Stimulated activated naive CD8-positive, alpha-beta T cell treated with anti-CD3 and anti-CD28 coated beads, Interleukin-15, Interleukin-2, amounts not matched to agents 100 ng/mL and 50 ng/mL, for 24 hours (primary cell): ENCODE measurements around the gene USP2.
"Not testable (repeated sequence)": the region's sequence is repeated elsewhere in the genome, so short reads cannot be mapped to it uniquely, and the experiment has no call there.

Source experiments
- H3K27ac Mint-ChIP-seq: one replicate; pipeline ENCODE4 v1.8.0; 2021; ENCODE audit warnings: mild to moderate bottlenecking, mixed read lengths
- H3K27me3 Mint-ChIP-seq: one replicate; pipeline ENCODE4 v1.8.0; 2021; ENCODE audit warnings: mixed read lengths
- H3K36me3 Mint-ChIP-seq: one replicate; pipeline ENCODE4 v1.8.0; 2021; ENCODE audit warnings: low read depth, mixed read lengths
- H3K4me1 Mint-ChIP-seq: one replicate; pipeline ENCODE4 v1.8.0; 2021; ENCODE audit warnings: low read depth, mixed read lengths
- H3K4me3 Mint-ChIP-seq: one replicate; pipeline ENCODE4 v1.8.0; 2021; ENCODE audit warnings: mild to moderate bottlenecking, mixed read lengths
- H3K9me3 Mint-ChIP-seq: one replicate; pipeline ENCODE4 v1.8.0; 2021; ENCODE audit warnings: mixed read lengths

USP2 gene

DNA sequence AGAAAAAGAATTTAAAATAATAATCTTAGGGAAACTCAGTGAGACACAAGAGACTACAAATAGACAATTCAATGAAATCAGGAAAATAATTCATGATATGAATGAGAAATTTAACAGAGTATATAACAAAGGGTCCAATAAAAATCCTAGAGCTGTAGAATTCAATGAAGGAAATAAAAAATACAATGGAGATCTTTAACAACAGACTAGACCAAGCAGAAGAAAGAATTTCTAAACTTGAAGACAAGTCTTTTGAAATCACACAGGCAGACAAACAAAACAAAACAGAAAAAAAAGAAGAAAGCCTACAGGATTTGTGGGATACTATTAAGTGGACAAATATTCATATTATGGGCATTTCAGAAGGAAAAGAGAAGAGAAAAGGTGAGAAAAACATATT, 16.2 kb upstream of the USP2 start:
- peaks cover 32% of the 10 kb centered on the region for H3K9me3 Mint-ChIP-seq
- no peaks in the 10 kb centered on the region for H3K4me1 Mint-ChIP-seq
- peaks cover 46% of the 10 kb centered on the region for H3K27me3 Mint-ChIP-seq
- no peak overlapping the region for H3K27ac Mint-ChIP-seq
- no peak overlapping the region for H3K4me3 Mint-ChIP-seq
- peaks cover 11% of the 10 kb centered on the region for H3K36me3 Mint-ChIP-seq

DNA sequence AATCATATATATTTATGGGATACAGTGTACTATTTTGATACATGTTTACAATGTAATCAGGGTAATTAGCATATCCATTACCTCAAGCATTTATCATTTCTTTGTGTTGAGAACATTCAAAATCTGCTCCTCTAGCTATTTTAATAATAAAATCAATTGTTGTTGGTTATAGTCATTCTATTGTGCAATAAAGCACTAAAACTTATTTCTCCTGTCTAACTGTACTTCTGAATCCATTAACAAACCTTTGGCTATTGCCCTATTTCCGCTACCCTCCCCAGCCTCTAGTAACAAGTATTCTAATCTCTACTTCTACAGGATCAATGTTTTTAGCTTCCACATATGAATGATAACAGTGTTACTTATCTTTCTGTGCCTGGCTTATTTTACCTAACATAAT, 15.3 kb upstream of the USP2 start:
- Mint-ChIP-seq H3K27ac (no peak overlapping the region), H3K9me3 (peaks cover 30% of the 10 kb centered on the region), H3K27me3 (peaks cover 44% of the 10 kb centered on the region), H3K4me1 (no peaks in the 10 kb centered on the region), H3K4me3 (no peak overlapping the region), H3K36me3 (peaks cover 11% of the 10 kb centered on the region)

DNA sequence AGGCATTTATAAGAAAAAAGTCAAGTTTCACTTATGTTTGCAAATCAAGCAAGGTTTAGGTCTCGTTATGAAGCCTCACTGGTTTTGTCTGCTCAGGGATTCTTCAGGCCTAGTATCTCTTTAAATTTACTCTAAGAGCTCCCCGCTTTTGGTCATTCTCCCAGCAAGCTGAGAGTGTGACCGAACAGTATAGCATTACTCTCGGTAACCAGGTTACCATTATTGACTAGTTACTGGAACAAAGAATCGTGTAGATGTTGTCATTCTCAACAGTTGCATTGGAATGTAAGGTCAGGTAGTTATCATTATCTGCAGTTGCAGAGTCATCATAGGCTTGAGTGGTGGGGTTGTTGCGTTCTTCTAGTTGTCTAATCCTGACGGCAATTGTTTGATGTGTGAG, 9.8 kb upstream of the USP2 start:
- Mint-ChIP-seq H3K9me3 (no peaks in the 10 kb centered on the region), H3K36me3 (no peaks in the 10 kb centered on the region), H3K4me1 (no peaks in the 10 kb centered on the region), H3K27me3 (peaks cover 17% of the 10 kb centered on the region), H3K27ac (no peak overlapping the region), H3K4me3 (no peak overlapping the region)

DNA sequence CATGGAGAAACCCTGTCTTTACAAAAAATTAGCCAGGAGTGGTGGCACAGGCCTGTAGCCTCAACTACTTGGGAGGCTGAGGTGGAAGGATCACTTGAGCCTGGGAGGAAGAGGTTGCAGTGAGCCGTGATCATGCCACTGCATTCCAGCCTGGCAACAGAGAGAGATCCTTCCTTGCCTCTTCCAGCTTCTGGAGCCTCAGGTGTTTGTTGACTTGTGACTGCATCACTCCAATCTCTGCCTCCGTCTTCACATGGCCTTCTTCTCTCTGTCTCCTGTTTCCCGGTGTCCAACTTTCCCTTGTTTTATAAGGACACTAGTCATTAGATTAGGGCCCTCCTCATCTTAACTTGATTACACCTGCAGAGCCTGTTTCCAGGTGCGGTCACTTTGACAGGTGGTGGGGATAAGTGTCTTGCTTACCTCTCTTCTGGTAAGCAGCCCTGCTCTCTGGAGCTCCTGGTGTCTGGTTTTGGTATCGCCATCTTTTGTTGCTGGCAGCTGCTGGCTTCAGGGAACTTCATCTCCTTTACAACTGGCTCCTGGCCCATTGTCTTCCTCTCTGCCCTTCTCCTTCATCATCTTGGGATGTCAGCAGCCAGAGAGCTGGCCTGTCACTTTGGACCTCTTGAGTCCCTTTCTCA, 8.2 kb upstream of the USP2 start:
- H3K27me3 Mint-ChIP-seq, result peaks cover 11% of the 10 kb centered on the region

DNA sequence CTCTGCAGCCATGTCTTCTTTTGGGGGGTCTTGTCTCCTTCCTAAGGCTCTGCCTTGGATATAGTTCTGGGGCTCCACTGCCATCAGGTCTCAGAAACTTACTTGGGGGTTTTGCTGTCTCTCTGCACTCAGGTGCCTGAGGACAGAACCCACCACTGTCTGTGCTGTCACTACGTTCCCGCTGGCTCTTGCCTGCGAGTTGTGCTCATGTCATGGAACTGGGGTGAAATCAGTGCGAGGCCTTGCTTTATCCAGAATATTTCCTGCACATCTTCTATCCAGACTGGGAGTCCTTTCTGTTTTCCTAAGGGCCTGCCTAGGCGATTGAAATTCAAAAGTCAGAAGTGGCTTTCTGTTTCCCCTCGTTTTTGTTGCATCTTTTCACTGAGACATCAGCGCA, 6.6 kb upstream of the USP2 start:
- Mint-ChIP-seq H3K27me3 (peaks cover 3% of the 10 kb centered on the region), H3K4me1 (no peaks in the 10 kb centered on the region), H3K36me3 (no peaks in the 10 kb centered on the region), H3K27ac (no peak overlapping the region), H3K9me3 (no peaks in the 10 kb centered on the region), H3K4me3 (no peak overlapping the region)

More for the DNA sequence above, 8.2 kb upstream of the USP2 start:
- Mint-ChIP-seq H3K4me3 (no peak overlapping the region), H3K9me3 (no peaks in the 10 kb centered on the region), H3K27ac (no peak overlapping the region), H3K36me3 (no peaks in the 10 kb centered on the region), H3K4me1 (no peaks in the 10 kb centered on the region)

DNA sequence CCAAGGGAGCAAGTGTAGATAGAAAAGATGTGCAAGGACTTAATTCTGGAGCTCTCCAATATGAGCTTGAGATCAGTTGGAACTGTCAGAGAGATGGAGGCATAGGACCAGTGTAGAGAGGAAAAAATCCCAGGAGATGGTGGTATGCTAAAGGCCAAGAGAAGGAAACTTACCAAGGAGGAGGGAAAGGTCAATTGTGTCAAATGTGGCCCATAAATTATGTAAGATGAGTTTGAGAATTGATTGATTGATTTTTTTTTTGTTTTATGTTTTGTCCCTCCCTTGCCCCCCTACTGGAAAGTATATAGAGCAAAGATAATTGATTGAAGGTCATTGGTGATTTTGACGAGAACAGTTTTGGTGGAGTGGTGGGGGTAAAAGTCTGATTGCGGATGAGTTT, 2.8 kb upstream of the USP2 start:
- no peaks in the 10 kb centered on the region for H3K9me3 Mint-ChIP-seq
- no peaks in the 10 kb centered on the region for H3K4me1 Mint-ChIP-seq
- no peaks in the 10 kb centered on the region for H3K27me3 Mint-ChIP-seq
- no peaks in the 10 kb centered on the region for H3K36me3 Mint-ChIP-seq
- H3K27ac Mint-ChIP-seq, result no peak overlapping the region
- no peak overlapping the region for H3K4me3 Mint-ChIP-seq

DNA sequence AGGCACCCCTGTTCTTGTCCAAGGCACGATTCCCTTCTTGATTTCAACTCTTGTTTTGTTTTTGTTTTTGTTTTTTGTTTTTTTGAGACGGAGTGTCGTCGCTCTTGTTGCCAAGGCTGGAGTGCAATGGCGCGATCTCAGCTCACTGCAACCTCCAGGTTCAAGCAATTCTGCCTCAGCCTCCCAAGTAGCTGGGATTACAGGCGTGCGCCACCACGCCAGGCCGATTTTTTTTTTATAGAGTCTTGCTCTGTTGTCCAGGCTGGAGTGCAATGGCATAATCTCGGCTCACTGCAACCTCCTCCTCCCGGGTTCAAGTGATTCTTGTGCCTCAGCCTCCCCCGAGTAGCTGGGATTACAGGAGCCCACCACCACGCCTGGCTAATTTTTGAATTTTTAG, 1.0 kb upstream of the USP2 start:
- not testable (repeated sequence) for H3K9me3 Mint-ChIP-seq, H3K27ac Mint-ChIP-seq, H3K36me3 Mint-ChIP-seq, H3K4me1 Mint-ChIP-seq, H3K4me3 Mint-ChIP-seq, H3K27me3 Mint-ChIP-seq

DNA sequence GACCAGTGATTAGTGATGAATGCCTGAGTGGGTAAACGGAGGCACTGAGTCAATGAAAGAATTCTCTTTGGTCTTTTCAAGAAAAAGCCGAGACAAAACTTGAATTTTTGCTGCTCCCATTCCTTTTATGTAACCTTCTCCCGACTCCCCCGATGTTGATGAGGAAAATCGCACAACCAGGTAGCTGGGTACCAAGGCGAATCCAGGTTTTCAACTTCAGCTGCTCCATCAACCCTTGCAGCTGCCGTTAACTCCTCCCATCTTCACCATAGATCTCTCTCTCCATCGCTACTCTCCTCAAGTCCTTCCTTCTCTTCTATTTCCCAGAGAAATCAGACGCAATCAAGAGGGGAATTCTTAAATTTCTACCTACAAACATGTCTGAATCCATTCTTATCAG, 611 bp upstream of the USP2 start:
- no peak overlapping the region for H3K4me3 Mint-ChIP-seq
- H3K9me3 Mint-ChIP-seq, result no peaks in the 10 kb centered on the region
- H3K27me3 Mint-ChIP-seq, result no peaks in the 10 kb centered on the region
- H3K4me1 Mint-ChIP-seq, result no peaks in the 10 kb centered on the region
- no peak overlapping the region for H3K27ac Mint-ChIP-seq
- no peaks in the 10 kb centered on the region for H3K36me3 Mint-ChIP-seq

DNA sequence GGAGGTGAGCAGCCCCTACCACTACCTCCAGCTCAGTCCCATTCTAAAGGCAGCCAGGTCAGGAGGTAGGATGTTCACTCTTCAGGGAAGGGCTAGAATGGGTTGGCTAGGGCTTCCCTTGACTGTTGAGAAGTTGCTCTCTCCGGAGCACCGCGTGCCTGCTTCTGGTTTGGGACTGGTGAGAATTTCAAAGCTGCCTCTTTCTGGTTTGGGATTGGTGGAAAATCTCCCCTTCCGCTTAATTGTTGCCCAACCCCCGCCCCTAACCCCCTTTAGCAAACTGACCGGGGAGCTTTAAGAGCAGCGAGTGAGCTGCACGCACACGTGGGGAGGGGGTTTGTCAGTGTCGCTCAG, 686 bp downstream of the USP2 start:
- H3K4me1 Mint-ChIP-seq, result no peaks in the 10 kb centered on the region

DNA sequence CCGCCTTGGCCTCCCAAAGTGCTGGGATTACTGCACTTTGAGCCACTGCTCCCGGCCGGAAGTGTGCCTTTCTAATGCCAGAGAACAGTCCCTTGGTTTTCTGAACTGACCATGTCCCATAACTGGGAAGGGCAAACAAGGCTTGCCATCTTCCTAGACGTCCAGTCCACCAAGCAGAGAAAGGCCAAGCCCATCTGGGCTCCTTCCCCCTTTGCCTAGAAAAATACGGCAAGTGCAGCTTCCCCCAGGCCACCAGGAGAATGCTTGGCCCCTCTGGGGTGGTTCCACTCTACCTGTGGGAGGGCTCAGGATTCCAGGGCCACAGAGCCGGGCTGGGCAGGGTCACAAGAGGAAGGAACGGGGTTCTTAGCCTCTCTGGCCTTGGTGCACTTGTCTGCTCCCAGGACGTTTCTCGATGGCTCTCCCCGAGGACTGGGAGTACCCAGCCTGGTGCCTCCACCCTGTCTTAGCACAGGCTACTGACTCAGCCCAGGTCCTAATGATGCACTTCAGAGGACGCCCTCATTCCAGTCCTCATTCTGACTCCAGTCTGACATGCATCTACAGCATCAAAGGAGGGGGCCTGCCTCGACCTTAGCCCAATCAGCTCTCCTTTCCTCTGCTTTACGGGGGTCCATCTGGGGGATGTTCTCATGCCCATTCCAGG, 1.2 kb downstream of the USP2 start:
- Mint-ChIP-seq H3K36me3 (no peaks in the 10 kb centered on the region), H3K27ac (no peak overlapping the region), H3K4me3 (no peak overlapping the region)

More for the DNA sequence above, 686 bp downstream of the USP2 start:
- Mint-ChIP-seq H3K27me3 (no peaks in the 10 kb centered on the region), H3K4me3 (no peak overlapping the region), H3K27ac (no peak overlapping the region), H3K9me3 (no peaks in the 10 kb centered on the region), H3K36me3 (no peaks in the 10 kb centered on the region)

DNA sequence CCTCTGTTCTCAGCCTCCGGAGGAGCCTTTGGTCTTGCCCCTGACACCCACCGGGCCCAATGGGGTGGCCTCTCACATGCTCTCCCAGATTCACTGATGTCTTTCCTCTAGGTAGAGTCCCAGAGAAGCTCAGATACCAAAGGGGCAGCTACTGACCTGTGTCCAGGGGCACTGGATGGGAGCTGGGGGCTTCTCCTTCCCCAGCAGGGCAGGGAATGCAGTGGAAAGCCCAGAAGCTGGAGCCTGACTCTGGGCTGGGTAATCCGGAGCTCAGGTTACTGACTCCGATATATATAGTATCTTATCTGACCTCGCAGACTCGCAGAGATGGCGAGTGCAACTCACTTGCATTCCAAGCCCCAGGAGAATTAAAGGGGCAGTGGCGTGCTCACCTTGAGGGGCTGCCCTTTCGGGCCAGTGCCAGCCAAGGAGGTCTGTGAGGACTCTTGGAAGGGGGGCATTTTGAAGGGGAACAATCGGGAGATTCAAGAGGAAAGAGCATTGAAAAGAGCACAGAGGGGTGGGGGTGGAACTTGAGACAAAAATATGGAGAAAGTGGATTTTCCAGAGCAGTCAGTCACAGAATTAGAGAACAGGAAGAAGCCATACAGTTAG, 2.5 kb downstream of the USP2 start:
- Mint-ChIP-seq H3K36me3 (no peaks in the 10 kb centered on the region), H3K27me3 (no peaks in the 10 kb centered on the region), H3K27ac (no peak overlapping the region), H3K4me1 (no peaks in the 10 kb centered on the region), H3K9me3 (no peaks in the 10 kb centered on the region), H3K4me3 (no peak overlapping the region)

More for the DNA sequence above, 1.2 kb downstream of the USP2 start:
- Mint-ChIP-seq H3K27me3 (no peaks in the 10 kb centered on the region), H3K4me1 (no peaks in the 10 kb centered on the region), H3K9me3 (no peaks in the 10 kb centered on the region)

DNA sequence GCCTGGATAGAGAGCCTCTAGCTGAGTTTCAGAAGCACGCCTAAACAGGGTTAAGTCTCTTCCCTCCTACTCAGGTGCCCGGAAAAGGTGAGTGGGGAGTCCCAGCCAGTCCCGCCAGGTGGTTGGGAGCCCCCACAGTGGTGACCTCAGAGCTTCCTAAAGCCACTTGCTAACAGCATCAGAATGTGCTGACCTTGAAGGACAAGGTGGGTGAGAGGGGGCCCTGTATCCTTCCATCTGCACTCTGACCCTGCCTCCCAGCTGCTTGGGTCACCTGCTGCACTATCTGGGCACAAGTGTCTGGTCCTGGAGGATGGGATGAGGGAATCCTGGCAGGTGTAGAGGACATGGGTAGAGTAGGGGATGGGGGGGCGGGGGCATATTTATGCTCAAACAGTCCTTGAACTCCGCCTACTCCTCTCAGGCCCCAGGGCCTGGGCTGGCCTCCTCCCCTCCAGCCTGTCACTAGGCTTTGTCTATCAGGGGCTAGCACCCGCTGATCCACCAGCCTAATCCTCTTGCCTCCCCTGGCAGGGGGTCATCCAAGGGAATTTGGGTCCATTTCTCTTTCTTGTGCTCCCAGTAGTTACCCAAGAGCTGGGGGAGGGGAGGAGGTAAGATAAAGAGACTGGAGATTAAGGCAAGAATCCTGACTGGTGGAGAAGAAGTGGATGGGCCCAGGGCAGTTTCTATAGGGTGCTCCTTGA, 3.4 kb downstream of the USP2 start:
- no peaks in the 10 kb centered on the region for H3K9me3 Mint-ChIP-seq
- H3K4me1 Mint-ChIP-seq, result no peaks in the 10 kb centered on the region
- no peaks in the 10 kb centered on the region for H3K27me3 Mint-ChIP-seq
- no peak overlapping the region for H3K4me3 Mint-ChIP-seq
- no peak overlapping the region for H3K27ac Mint-ChIP-seq
- no peaks in the 10 kb centered on the region for H3K36me3 Mint-ChIP-seq

DNA sequence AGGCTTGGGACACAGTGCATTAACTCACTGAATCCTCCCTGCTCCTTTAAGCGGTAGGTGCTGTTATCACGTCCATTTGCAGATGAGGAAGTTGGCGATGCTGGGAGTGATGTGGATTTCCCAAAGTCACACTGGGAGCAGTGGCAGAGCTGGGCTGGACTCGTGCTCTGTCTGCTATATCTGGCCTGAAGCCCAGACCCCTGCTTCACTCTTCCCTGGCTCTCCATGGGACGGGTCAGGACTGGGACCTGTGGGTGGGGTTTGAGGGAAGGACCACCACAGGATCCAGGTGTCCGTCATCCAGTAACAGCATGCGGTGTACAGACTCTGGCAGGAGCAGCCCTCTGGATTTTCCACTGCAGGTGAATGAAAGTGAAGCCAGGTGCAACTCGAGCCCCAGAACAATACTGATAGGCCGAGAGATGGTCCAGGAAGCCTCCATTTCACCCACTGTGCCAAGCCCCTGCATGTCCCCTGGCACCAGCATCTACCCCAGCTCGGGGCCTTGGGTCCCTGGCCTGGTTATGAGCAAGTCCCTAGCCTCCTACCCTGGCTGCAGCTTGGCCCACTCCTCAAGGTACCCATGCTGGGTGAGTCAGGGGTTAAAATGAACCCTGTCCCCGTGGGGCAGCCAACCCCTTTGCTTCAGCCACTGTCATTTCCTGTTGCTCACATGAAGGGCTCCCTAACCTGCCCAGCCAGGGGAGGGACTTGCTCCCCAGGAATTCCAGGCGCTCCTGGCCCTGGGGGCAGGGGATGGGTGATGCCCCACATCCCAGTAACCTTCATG, 4.2 kb downstream of the USP2 start:
- Mint-ChIP-seq H3K27ac (no peak overlapping the region), H3K4me1 (no peaks in the 10 kb centered on the region), H3K4me3 (no peak overlapping the region), H3K27me3 (no peaks in the 10 kb centered on the region), H3K9me3 (no peaks in the 10 kb centered on the region), H3K36me3 (no peaks in the 10 kb centered on the region)

DNA sequence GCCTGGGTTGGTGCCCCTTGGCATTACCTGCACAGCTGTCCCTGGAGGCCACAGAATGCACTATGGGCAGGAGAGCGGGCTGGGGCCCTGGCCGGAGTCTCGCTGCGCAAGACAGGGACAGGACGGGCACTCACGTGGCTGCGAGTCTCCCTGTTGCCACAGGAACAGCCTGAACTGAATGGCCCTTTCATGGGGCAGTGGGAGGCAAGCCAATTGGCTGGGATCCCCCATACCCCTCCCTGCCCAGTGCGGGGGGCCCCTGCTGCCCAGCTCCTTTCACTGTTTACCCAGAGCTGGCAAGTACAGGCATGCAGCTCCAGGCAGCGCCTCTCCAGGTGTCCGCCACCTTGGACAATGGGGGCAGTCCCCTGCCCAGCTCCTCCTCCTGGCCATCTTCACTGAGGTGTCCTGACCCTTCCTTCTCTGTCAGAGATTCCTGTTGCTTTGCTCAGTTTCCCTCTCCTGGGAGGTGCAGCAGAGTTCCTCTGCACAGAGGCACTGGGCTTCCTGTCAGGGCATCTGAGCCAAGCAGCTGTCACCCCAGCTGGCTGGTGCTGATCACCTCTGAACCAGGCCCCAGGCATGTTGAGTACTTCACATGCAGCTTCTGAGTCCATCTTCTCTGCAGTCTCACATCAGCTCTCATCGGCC, 5.2 kb downstream of the USP2 start:
- no peak overlapping the region for H3K4me3 Mint-ChIP-seq

More for the DNA sequence above, 5.2 kb downstream of the USP2 start:
- Mint-ChIP-seq H3K27me3 (peaks cover 9% of the 10 kb centered on the region), H3K4me1 (no peaks in the 10 kb centered on the region), H3K9me3 (no peaks in the 10 kb centered on the region), H3K27ac (no peak overlapping the region), H3K36me3 (no peaks in the 10 kb centered on the region)
